ENCODE results near the gene FRMD4B.

DNA sequence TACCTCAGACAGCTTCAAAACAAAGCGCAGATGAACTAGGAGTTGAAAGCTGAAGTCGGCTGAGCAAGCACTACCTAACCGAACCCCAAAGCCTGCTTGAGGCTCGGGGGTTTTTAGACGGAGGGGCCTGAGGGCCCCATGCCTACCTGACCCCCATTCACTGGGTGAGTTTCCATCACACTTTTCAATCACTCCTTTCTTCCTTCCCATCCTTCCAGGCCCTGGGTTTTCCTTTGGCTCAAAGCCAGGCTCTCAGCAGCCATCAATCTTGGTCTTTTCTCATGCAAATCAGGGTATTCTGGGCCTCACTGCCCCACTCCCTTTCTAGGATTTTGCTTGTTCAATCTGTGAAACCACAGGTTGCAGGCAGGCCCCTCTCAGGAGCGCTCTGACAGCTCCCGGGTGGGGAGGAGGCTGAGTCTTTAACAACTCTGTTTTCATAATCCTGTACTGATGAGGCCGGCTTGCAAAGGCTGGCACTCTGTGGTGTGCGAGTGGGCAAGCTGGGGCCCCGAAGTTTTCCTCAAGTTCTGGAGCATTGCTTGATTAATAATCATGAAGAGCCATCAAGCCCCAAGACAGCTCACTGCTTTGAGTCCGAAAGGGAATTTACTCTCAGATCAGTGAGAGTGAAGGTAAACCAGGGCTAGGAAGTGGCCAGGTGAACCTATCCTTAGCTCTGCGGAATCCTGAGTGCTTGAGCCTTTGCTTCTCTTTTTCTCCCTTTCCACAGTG is 97.6 kb downstream of the FRMD4B start:
- TF ChIP-seq, protein P1, sequence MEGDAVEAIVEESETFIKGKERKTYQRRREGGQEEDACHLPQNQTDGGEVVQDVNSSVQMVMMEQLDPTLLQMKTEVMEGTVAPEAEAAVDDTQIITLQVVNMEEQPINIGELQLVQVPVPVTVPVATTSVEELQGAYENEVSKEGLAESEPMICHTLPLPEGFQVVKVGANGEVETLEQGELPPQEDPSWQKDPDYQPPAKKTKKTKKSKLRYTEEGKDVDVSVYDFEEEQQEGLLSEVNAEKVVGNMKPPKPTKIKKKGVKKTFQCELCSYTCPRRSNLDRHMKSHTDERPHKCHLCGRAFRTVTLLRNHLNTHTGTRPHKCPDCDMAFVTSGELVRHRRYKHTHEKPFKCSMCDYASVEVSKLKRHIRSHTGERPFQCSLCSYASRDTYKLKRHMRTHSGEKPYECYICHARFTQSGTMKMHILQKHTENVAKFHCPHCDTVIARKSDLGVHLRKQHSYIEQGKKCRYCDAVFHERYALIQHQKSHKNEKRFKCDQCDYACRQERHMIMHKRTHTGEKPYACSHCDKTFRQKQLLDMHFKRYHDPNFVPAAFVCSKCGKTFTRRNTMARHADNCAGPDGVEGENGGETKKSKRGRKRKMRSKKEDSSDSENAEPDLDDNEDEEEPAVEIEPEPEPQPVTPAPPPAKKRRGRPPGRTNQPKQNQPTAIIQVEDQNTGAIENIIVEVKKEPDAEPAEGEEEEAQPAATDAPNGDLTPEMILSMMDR (IDR thresholded peaks at IDR 0.05) = no peak
- no peak for TF ChIP-seq POLR2A (IDR thresholded peaks at IDR 0.05)

All from adrenal gland (tissue), 5 donors.